H9 (cell line): Measurements from ENCODE around the gene BRSK1. TPM values are rescaled to one million over a fixed set of nuclear protein-coding genes. Genes with fewer than 3 reads are reported as not detected.

Experiments used
- DNase-seq: peaks from one replicate; pipeline ENCODE4 v3.0.0-alpha.2; 2017
- H2AFZ ChIP-seq: one replicate; pipeline ENCODE4 v1.6.1; 2013; ENCODE audit warnings: mild to moderate bottlenecking, low read length, control low read depth, moderate library complexity
- H2AK5ac ChIP-seq: 2 replicates; pipeline ENCODE4 v1.6.1; 2013; ENCODE audit warnings: low read length, control low read depth, mixed read lengths; ENCODE audit not compliant: insufficient read length
- H2BK120ac ChIP-seq: one replicate; pipeline ENCODE4 v1.6.1; 2013; ENCODE audit warnings: low read depth, mild to moderate bottlenecking, low read length, control low read depth, inconsistent platforms; ENCODE audit not compliant: poor library complexity, severe bottlenecking
- H2BK12ac ChIP-seq: 2 replicates; pipeline ENCODE4 v1.6.1; 2013; ENCODE audit warnings: low read length, control low read depth, mixed read lengths, low read depth; ENCODE audit not compliant: insufficient read length
- H2BK15ac ChIP-seq: 2 replicates; pipeline ENCODE4 v1.6.1; 2013; ENCODE audit warnings: low read depth, low read length, control low read depth
- H2BK20ac ChIP-seq: one replicate; pipeline ENCODE4 v1.6.1; 2013; ENCODE audit warnings: low read depth, mild to moderate bottlenecking, low read length, control low read depth, inconsistent platforms; ENCODE audit not compliant: poor library complexity, severe bottlenecking
- H2BK5ac ChIP-seq: 2 replicates; pipeline ENCODE4 v1.6.1; 2013; ENCODE audit warnings: low read length, control low read depth, mixed read lengths; ENCODE audit not compliant: insufficient read length
- H3K14ac ChIP-seq: 2 replicates; pipeline ENCODE4 v1.6.1; 2013; ENCODE audit warnings: low read length, control low read depth; ENCODE audit not compliant: insufficient read depth
- H3K18ac ChIP-seq: 2 replicates; pipeline ENCODE4 v1.6.1; 2013; ENCODE audit warnings: low read depth, mild to moderate bottlenecking, mixed read lengths, low read length, control low read depth; ENCODE audit not compliant: insufficient read length
- H3K23ac ChIP-seq: 2 replicates; pipeline ENCODE4 v1.6.1; 2013; ENCODE audit warnings: low read length, control low read depth, mixed read lengths, low read depth; ENCODE audit not compliant: insufficient read length
- H3K23me2 ChIP-seq: 2 replicates; pipeline ENCODE4 v1.6.1; 2013; ENCODE audit warnings: low read depth, mild to moderate bottlenecking, mixed read lengths, low read length, control low read depth; ENCODE audit not compliant: insufficient read length, poor library complexity, severe bottlenecking
- H3K27ac ChIP-seq: 2 replicates; pipeline ENCODE4 v1.5.1; 2013; ENCODE audit warnings: low read length, control low read depth, mixed read lengths, low read depth; ENCODE audit not compliant: insufficient read length
- H3K27me3 ChIP-seq: 2 replicates; pipeline ENCODE4 v1.6.1; 2013; ENCODE audit warnings: low read length, control low read depth, inconsistent platforms; ENCODE audit not compliant: insufficient read depth
- H3K4ac ChIP-seq: 2 replicates; pipeline ENCODE4 v1.6.1; 2013; ENCODE audit warnings: low read depth, mild to moderate bottlenecking, control low read depth, inconsistent platforms, low read length, moderate library complexity
- H3K4me1 ChIP-seq: 2 replicates; pipeline ENCODE4 v1.6.1; 2013; ENCODE audit warnings: low read length, control low read depth, inconsistent platforms; ENCODE audit not compliant: insufficient read depth
- H3K4me2 ChIP-seq: 2 replicates; pipeline ENCODE4 v1.6.1; 2013; ENCODE audit warnings: low read length, control low read depth, mixed read lengths; ENCODE audit not compliant: insufficient read length, insufficient read depth
- H3K56ac ChIP-seq: 2 replicates; pipeline ENCODE4 v1.6.1; 2013; ENCODE audit warnings: low read depth, mild to moderate bottlenecking, mixed read lengths, low read length, control low read depth; ENCODE audit not compliant: insufficient read length
- H3K79me1 ChIP-seq: 2 replicates; pipeline ENCODE4 v1.6.1; 2013; ENCODE audit warnings: low read depth, mild to moderate bottlenecking, moderate library complexity, low read length, control low read depth, inconsistent platforms; ENCODE audit not compliant: insufficient read depth, poor library complexity, severe bottlenecking
- H3K79me2 ChIP-seq: 2 replicates; pipeline ENCODE4 v1.6.1; 2013; ENCODE audit warnings: low read length, control low read depth, inconsistent platforms; ENCODE audit not compliant: insufficient read depth
- H3K9ac ChIP-seq: 2 replicates; pipeline ENCODE4 v1.6.1; 2013; ENCODE audit warnings: low read length, control low read depth, mixed read lengths; ENCODE audit not compliant: insufficient read length; ENCODE audit errors: extremely low read depth
- H3K9me3 ChIP-seq: one replicate; pipeline ENCODE4 v1.6.1; 2013; ENCODE audit warnings: low read depth, low read length, inconsistent platforms; ENCODE audit not compliant: control insufficient read depth
- H3T11ph ChIP-seq: one replicate; pipeline ENCODE4 v1.6.1; 2013; ENCODE audit warnings: mild to moderate bottlenecking, low read length, control low read depth, inconsistent platforms
- H4K20me1 ChIP-seq: one replicate; pipeline ENCODE4 v1.6.1; 2013; ENCODE audit not compliant: control insufficient read depth, insufficient read length, insufficient read depth
- H4K5ac ChIP-seq: 2 replicates; pipeline ENCODE4 v1.6.1; 2013; ENCODE audit warnings: low read depth, mild to moderate bottlenecking, mixed read lengths, low read length, control low read depth; ENCODE audit not compliant: insufficient read length
- H4K8ac ChIP-seq: replicated peaks from 2 replicates; pipeline ENCODE4 v1.6.1; 2013; ENCODE audit warnings: low read length, control low read depth, mixed read lengths, low read depth; ENCODE audit not compliant: insufficient read length
- H4K91ac ChIP-seq: 2 replicates; pipeline ENCODE4 v1.6.1; 2013; ENCODE audit warnings: low read depth, mild to moderate bottlenecking, moderate library complexity, mixed read lengths, low read length, control low read depth; ENCODE audit not compliant: insufficient read length
- H3K27ac Mint-ChIP-seq, 3 experiments: 2 replicates in 2 of 3; 3 replicates in 1 of 3; pipeline ENCODE4 v1.8.0; 2020 to 2021; ENCODE audit warnings: mixed read lengths in 3 of 3, mild to moderate bottlenecking in 1 of 3, moderate library complexity in 1 of 3
- H3K27me3 Mint-ChIP-seq: 2 replicates; pipeline ENCODE4 v1.8.0; 2021; ENCODE audit warnings: low read depth, mild to moderate bottlenecking, moderate library complexity, mixed read lengths
- H3K36me3 Mint-ChIP-seq, 3 experiments: 2 replicates in 2 of 3; 3 replicates in 1 of 3; pipeline ENCODE4 v1.8.0; 2020 to 2021; ENCODE audit warnings: low read depth in 3 of 3, mixed read lengths in 3 of 3; ENCODE audit not compliant: insufficient read depth in 1 of 3
- H3K4me1 Mint-ChIP-seq, 2 experiments: 2 replicates each; pipeline ENCODE4 v1.8.0; 2020; ENCODE audit warnings: mixed read lengths in 2 of 2
- H3K4me3 Mint-ChIP-seq, 2 experiments: 2 replicates in 1 of 2; 3 replicates in 1 of 2; pipeline ENCODE4 v1.8.0; 2020 to 2021; ENCODE audit warnings: mild to moderate bottlenecking in 2 of 2, mixed read lengths in 2 of 2, moderate library complexity in 1 of 2
- H3K9me3 Mint-ChIP-seq, 2 experiments: 2 replicates in 1 of 2; 3 replicates in 1 of 2; pipeline ENCODE4 v1.8.0; 2020; ENCODE audit warnings: mild to moderate bottlenecking in 2 of 2, mixed read lengths in 2 of 2, moderate library complexity in 1 of 2
- CTCF ChIP-seq: fragments of 200-600 bp; sonication (generic); conservative IDR thresholded peaks from 3 replicates; pipeline ENCODE4 v1.8.0; 2021; ENCODE audit warnings: antibody characterized with exemption, mild to moderate bottlenecking
- WGBS: extraction: QIAGEN DNeasy Blood & Tissue Kit; methylation state at CpG from one replicate; pipeline ENCODE4 v1.1.7; 2013; ENCODE audit warnings: missing lambda C conversion rate, low lambda C conversion rate, mixed read lengths; ENCODE audit not compliant: insufficient read length; ENCODE audit errors: extremely low coverage; 5-methylcytosine and 5-hydroxymethylcytosine counted together
- total RNA-seq: library from RNA; stranded (reverse); gene quantifications from 2 replicates; pipeline ENCODE4 v1.2.1, GENCODE V29; 2021

The BRSK1 gene
- total RNA-seq, 1 experiment from 2014 or later: 43.5 TPM

DNA sequence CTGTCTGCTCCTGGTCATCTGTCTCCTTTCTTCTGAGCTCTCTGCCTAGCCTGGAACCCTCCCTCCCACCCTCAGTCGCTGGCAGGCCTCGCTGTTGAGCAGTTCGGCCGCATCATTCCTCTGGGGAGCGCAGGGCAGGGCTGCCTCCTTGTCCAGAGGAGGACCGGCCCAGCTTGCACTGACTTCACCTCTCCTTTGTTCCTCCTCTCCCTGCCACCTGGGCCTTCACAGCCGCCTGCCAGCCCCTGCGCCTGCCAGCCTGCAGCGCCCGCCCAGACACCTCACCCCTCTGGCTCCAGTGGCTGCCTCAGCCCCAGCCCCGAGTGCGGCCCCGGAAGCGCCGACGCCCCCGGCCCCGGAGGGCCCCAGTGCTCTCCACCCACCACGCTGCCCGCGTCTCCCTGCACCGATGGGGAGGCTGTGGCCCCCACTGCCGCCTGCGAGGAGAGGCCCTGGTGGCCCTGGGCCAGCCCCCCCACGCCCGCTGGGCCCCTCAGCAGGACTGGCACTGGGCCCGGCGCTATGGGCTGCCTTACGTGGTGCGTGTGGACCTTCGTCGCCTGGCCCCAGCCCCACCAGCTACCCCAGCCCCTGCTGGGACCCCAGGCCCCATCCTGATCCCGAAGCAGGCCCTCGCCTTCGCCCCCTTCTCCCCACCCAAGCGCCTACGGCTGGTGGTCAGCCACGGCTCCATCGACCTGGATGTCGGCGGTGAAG is 63.1 kb downstream of the BRSK1 start:
- no peak overlapping the region for H4K5ac ChIP-seq
- H2BK120ac ChIP-seq: no peak overlapping the region
- H3K14ac ChIP-seq: no peak overlapping the region; the same call in 1 of the 2 replicates
- H3K56ac ChIP-seq: no peak overlapping the region
- H3K4me1 Mint-ChIP-seq: peaks cover 48 to 68% of the 10 kb centered on the region in 2 experiments
- peaks cover 15% of the 10 kb centered on the region for H3K27me3 Mint-ChIP-seq
- H3K9me3 Mint-ChIP-seq: no peaks in the 10 kb centered on the region; a peak in 1 of 5 replicates
- no peak overlapping the region for H3K4me3 Mint-ChIP-seq
- no peak overlapping the region for H3K4ac ChIP-seq
- H3K27me3 ChIP-seq: no peaks in the 10 kb centered on the region; the same call in 1 of the 2 replicates
- no peak overlapping the region for H2AK5ac ChIP-seq
- H3K23me2 ChIP-seq: peaks cover 3% of the 10 kb centered on the region
- no peaks in the 10 kb centered on the region for H3K79me1 ChIP-seq
- H3K36me3 Mint-ChIP-seq: peaks cover 23 to 59% (median 49%) of the 10 kb centered on the region in 3 experiments; a peak in 6 of 7 replicates
- no peak overlapping the region for H4K91ac ChIP-seq
- no peak overlapping the region for H2AFZ ChIP-seq
- H2BK15ac ChIP-seq: no peak overlapping the region
- no peaks in the 10 kb centered on the region for H3K9me3 ChIP-seq
- no peak for DNase-seq
- peaks cover 2% of the 10 kb centered on the region; the same call in 1 of the 2 replicates for H3K4me1 ChIP-seq
- no peak overlapping the region for H3K18ac ChIP-seq
- no CpG with 5 or more reads among the region's 41 CpGs for WGBS
- TF ChIP-seq CTCF: no peak
- no peaks in the 10 kb centered on the region for H3K79me2 ChIP-seq
- no peak overlapping the region for H3T11ph ChIP-seq
- no peak overlapping the region for H3K4me2 ChIP-seq
- no peak overlapping the region for H3K23ac ChIP-seq
- no peaks in the 10 kb centered on the region for H4K20me1 ChIP-seq
- no peak overlapping the region for H2BK20ac ChIP-seq
- no peak overlapping the region for H3K27ac Mint-ChIP-seq
- H4K8ac ChIP-seq: no peak overlapping the region
- no peak overlapping the region for H3K9ac ChIP-seq
- H2BK5ac ChIP-seq: no peak overlapping the region
- no peak overlapping the region for H2BK12ac ChIP-seq
- no peak overlapping the region for H3K27ac ChIP-seq
